ENCODE measurements around the gene BRINP3.

GRCh38 chr1:190067592-190067991 lies 410.1 kb downstream of the BRINP3 start:
- no peak for TF ChIP-seq CTCF (conservative IDR thresholded peaks at IDR 0.05; ENCODE audit: low read depth, low read length)
- no peak for TF ChIP-seq EZH2 (IDR thresholded peaks at IDR 0.05; ENCODE audit: borderline replicate concordance, low read depth, low read length, poor library complexity, severe bottlenecking)
